ENCODE data around the gene STPG3.

DNA sequence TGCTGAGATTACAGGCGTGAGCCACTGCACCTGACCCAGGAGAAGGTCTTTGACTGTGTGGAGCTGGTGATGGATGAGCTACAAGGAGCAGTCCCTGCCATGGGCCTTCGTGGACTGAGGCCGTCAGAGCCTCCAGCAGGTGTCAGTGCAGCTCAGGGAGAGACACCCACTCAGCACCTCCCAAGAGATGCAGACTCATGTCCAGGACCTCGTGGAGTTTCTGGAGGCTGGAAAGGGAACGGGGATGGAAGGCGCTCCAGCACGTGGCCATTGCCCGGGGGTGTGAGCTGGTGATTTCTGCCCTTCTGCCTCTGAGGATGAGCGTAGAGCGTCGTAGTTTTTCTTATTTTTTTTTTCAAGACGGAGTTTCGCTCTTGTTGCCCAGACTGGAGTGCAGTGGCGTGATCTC is 35.9 kb downstream of the STPG3 start:
- TF ChIP-seq, protein P1, sequence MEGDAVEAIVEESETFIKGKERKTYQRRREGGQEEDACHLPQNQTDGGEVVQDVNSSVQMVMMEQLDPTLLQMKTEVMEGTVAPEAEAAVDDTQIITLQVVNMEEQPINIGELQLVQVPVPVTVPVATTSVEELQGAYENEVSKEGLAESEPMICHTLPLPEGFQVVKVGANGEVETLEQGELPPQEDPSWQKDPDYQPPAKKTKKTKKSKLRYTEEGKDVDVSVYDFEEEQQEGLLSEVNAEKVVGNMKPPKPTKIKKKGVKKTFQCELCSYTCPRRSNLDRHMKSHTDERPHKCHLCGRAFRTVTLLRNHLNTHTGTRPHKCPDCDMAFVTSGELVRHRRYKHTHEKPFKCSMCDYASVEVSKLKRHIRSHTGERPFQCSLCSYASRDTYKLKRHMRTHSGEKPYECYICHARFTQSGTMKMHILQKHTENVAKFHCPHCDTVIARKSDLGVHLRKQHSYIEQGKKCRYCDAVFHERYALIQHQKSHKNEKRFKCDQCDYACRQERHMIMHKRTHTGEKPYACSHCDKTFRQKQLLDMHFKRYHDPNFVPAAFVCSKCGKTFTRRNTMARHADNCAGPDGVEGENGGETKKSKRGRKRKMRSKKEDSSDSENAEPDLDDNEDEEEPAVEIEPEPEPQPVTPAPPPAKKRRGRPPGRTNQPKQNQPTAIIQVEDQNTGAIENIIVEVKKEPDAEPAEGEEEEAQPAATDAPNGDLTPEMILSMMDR (IDR thresholded peaks at IDR 0.05) = peak; percentile 54
- TF ChIP-seq MYC (IDR thresholded peaks at IDR 0.05; ENCODE audit: borderline replicate concordance, low read length) (peak; percentile 23; the same call in 1 of the 2 replicates), ELK1 (IDR thresholded peaks at IDR 0.05; ENCODE audit: low read depth, low read length) (no peak), POLR2A (IDR thresholded peaks at IDR 0.05; ENCODE audit: low read length) (no peak), KDM1A (IDR thresholded peaks at IDR 0.05; ENCODE audit: low read depth) (no peak), SMC3 (IDR thresholded peaks at IDR 0.05) (peak; percentile 29; the same call in 2 of the 3 replicates), USF2 (IDR thresholded peaks at IDR 0.05) (peak; percentile 52), MAX (IDR thresholded peaks at IDR 0.05) (peak; percentile 89), HOXA7 (CRISPR knock-in tag; IDR thresholded peaks at IDR 0.05) (no peak)
- TF ChIP-seq, protein P2, sequence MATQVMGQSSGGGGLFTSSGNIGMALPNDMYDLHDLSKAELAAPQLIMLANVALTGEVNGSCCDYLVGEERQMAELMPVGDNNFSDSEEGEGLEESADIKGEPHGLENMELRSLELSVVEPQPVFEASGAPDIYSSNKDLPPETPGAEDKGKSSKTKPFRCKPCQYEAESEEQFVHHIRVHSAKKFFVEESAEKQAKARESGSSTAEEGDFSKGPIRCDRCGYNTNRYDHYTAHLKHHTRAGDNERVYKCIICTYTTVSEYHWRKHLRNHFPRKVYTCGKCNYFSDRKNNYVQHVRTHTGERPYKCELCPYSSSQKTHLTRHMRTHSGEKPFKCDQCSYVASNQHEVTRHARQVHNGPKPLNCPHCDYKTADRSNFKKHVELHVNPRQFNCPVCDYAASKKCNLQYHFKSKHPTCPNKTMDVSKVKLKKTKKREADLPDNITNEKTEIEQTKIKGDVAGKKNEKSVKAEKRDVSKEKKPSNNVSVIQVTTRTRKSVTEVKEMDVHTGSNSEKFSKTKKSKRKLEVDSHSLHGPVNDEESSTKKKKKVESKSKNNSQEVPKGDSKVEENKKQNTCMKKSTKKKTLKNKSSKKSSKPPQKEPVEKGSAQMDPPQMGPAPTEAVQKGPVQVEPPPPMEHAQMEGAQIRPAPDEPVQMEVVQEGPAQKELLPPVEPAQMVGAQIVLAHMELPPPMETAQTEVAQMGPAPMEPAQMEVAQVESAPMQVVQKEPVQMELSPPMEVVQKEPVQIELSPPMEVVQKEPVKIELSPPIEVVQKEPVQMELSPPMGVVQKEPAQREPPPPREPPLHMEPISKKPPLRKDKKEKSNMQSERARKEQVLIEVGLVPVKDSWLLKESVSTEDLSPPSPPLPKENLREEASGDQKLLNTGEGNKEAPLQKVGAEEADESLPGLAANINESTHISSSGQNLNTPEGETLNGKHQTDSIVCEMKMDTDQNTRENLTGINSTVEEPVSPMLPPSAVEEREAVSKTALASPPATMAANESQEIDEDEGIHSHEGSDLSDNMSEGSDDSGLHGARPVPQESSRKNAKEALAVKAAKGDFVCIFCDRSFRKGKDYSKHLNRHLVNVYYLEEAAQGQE (IDR thresholded peaks at IDR 0.05) = no peak
